NCI-H146 treated with DMSO at 0.1 percent for 48 hours (cell line): ENCODE measurements around the gene WNT3.
"Not testable (repeated sequence)": the region's sequence is repeated elsewhere in the genome, so short reads cannot be mapped to it uniquely, and the experiment has no call there.

Source experiments
- DNase-seq: peaks from one replicate; lab custom pipeline; 2025; ENCODE audit not compliant: unreplicated experiment; lab: John Stamatoyannopoulos, UW

Gene WNT3, protein sequence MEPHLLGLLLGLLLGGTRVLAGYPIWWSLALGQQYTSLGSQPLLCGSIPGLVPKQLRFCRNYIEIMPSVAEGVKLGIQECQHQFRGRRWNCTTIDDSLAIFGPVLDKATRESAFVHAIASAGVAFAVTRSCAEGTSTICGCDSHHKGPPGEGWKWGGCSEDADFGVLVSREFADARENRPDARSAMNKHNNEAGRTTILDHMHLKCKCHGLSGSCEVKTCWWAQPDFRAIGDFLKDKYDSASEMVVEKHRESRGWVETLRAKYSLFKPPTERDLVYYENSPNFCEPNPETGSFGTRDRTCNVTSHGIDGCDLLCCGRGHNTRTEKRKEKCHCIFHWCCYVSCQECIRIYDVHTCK

DNA sequence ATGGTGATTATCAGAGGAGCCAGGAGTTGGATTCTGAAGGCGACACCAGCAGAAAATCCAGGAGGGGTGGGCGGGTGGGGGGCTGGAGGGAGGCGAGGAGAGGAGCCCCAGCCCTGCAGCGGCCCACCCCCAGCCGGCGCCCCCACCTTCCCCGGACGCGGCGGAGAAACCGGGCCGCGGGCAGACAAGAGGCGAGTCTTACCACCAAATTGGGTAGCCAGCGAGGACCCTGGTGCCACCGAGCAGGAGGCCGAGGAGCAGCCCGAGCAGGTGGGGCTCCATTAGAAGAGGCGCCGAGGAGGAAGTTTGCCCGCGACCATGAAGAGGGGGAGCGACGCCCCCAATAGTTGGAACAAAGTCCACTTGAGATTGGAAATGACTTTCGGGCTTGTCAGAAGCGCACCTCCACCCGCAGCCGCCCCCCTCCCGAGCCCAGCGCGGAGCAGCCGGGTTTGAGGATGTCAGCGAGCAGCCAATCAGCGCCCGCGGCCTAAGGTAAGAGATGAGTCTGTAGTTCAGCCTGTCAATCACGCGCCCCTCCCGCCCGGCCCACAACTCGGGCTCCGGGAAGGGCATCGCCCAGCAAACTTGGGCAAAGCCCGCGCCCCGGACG is at the start of gene WNT3:
Gene WNT3, minus strand, starts transcription at position 377 of the 613 bp plus-strand sequence. Its CDS starts 95 bp downstream, at position 282.
- DNase-seq, result no peak

DNA sequence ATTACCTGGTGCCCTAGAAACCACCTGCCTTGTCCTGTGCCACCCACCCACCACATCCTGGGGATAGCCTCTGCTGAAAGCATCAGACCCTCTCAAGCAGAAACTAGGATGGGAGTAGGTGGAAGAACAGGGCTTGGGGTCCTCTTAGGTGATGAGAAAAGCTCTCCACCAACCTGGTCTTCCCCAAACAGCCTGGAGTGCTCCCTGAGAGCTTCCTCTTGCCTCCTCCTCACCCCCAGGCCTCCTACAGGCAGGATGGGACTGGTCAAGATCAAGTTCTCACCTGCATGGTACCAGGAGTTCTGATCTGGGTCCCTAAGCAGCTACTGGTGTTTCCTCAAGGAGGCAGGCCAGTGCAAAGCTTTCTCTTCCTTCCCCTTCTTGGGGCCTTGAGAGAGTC is 48.3 kb upstream of the WNT3 start:
- no peak for DNase-seq

DNA sequence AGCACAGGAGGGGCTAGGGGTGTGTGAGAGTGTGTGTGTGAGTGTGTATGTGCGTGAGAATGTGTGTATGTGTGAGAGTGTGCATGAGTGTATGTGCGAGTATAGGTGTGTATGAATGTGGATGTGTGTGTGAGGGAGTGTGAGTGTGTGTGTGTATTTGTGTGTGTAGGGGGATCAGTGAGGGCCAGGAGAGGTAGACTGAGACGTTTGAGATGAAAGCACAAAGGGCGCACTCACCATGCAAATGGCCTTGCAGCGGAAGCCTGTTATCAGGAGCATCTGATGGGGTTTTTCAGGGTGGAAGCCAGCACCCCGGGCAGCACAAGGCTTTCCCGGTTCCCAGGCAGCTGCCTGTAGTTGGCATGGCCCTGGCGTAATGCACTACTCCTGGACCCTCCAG is 47.8 kb upstream of the WNT3 start:
- no peak for DNase-seq

DNA sequence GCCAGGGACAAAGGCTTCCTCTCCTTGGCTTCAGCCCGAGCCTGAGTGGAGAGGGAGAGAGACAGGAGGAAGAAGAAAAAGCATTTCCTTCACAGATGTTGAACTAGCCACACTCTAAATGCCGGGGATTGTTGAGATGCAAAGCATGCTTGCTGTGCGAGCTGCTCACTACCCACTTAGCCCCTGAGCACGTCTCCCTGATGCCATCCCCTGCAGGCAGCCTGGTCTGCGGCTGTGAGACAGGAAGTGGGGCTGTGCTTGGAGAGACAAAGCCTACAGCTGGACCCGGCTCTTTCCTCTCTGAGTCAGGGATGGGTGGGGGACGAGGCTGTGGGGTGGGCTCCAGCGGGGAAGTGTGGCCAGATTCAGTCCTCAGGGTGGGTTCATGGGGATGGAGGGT is 46.6 kb upstream of the WNT3 start:
- no peak for DNase-seq

- DNase-seq, result no peak
These were observed 45.1 kb upstream of the WNT3 start for GRCh38 chr17:46863383-46864121.

DNA sequence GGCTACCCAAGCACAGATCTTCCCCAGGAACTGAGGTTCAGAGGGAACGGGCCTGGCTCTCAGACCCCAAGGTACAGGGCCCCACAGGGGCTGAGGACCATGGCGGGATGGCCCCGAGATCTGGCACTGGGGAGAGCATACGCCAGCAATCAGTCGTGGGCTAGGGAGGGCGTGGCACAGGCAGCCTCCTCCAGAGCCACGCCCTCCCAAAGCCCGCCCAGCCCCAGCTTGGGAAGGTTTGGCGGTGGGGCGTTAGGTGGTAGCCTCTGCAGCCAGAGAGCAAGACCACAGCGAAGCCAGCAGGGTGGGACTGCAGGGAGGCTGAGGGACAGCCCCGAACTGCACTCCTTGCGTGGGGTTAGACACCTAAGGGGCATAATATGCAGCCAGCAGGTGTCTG is 44.5 kb upstream of the WNT3 start:
- no peak for DNase-seq

GRCh38 chr17:46859996-46860395 is 41.5 kb upstream of the WNT3 start:
- no peak for DNase-seq

- no peak for DNase-seq
These were observed 39.1 kb upstream of the WNT3 start for GRCh38 chr17:46857600-46857999.

- no peak for DNase-seq
These were observed 36.5 kb upstream of the WNT3 start for GRCh38 chr17:46854948-46855347.

DNA sequence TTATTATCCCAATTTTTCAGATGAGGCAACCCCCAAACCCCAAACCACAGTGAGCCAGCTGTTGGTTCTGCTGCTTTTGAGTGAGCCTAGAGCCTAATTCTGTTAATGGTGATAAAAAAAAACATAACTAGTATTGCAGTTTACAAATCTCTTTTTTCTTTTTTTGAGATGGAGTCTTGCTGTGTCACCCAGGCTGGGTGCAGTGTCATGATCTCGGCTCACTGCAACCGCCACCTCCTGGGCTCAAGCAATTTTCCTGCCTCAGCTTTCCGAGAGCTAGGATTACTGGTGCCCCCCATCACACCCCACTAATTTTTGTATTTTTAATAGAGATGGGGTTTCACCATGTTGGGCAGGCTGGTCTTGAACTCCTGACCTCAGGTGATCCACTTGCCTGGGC is 36.0 kb upstream of the WNT3 start:
- no peak for DNase-seq

DNA sequence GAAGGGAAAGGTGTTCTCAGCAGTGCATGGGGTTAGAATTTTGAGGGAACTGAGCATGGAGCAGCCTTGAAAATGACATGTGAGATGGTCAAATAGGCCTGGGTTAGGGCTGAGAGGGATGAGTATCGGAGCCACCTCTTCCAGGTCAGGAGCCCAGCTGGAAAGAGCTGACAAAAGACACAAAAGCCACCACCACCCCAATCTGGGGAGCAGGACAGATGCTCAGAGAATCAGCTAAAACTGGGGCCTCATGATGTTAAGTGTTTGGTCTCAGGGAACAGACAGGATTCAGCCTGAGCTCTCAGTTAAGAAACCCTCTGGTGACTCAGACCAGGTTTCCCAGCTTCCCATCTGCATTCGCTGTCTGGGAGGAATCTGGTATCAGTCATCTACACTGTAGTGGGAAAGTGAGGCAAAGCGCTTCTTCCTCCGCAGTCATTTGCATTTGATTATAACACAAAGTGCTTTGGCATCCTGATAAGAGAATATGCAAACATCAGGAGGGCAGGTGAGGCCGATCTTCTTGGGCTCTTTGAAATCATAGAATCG is 35.5 kb upstream of the WNT3 start:
- DNase-seq, result no peak

DNA sequence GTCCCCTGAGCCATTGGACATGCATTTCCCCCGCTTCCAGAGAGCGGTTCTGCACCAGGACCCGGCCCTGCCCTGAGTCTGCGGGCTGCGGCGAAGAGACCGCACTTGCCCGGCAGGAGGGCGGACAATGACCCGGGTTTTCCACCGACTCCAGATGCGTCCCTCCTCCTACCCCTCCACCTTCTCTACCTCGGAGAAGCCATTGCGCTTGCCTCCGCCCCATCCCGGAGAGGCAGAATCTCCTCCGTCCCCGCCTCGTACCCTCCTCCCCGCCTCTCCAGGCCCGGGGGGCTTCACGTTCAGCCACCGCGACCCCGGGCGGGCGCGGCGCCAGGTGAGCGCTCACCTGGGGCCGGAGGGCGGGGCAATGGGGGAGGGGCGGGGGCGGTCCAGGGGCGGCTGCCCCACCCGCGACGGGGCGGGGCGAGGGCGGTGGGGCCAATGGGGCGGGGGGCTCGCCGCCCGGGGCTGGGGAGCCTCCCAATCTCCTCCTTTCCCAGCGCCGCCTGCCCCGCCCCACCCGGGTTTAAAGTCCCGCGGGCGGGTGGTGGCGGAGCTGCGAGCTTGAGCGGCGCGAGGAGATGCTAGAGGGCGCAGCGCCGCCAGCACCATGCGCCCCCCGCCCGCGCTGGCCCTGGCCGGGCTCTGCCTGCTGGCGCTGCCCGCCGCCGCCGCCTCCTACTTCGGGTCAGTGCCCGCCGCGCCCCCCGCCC is 32.7 kb upstream of the WNT3 start, which contains the start of gene WNT9B:
Gene WNT9B, plus strand, starts transcription at position 555 of the 713 bp plus-strand sequence. Its CDS starts 56 bp downstream, at position 611.
- DNase-seq, result peak; percentile 42

- no peak for DNase-seq
These were observed 32.2 kb upstream of the WNT3 start for GRCh38 chr17:46850688-46851028.

DNA sequence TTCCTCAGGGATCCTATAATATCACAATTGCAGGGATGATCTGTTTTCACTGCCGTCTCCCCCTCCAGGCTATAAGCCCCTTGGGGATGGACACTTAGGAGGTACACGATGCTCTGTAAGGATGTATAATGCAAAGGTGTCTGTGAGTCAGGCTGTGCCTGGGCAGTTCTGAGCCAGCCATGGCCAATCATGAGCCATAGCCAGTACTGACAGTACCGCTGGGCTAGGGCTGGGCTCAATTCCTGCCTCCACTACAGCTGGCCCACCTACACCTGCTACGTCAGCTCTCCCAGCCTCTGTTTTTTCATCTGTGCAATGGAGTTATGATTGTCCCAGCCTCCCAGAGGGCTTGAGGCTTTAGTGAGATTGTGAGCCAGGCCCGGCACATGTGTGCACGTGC is 30.0 kb upstream of the WNT3 start:
- DNase-seq, result no peak

DNA sequence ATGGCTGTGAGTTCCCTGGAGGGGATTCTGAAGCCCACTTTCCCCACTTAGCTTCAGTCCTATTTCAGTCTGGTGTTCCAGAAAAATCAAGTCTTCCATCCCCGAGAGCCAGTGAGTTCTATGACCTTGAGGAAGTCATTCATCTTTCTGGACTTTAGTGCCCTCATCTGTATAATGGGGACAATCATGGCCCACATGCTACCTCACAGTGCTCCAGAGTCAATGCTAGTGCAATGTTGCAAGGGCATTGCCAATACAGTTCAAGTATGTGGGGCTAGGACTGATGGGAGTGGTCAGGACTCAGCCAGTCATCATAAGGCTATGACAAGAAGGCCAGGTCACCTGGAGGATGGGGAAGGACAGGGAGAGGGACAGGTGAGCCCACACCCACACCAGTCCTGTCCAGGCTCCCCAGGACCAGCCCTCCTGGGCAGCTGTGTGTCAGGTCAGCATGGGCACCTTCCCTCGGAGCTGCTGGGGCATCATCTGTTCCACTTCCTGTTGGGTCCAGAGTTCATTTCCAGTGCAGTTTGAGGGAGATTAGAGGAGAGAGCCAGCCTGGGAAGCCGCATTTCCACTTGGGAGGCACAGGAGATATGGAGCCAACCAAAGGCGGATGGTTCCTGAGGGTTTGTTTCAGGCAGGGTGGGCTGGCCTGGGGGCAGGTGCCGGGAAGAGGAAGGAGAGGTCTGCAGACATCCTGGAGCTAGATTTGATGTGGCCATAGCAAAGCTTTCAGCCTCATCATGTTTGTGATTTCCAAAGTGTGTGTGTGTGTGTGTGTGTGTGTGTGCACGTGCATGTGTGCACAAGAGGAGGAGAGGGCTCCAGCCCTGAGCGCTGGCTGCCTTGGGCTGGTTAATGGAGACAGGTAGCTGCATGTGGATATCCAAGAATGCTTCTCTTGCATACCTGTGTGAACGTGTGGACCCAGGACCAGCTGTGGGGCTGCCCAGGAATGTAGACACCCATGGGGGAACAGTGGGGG is 29.0 kb upstream of the WNT3 start:
- DNase-seq, result no peak

DNA sequence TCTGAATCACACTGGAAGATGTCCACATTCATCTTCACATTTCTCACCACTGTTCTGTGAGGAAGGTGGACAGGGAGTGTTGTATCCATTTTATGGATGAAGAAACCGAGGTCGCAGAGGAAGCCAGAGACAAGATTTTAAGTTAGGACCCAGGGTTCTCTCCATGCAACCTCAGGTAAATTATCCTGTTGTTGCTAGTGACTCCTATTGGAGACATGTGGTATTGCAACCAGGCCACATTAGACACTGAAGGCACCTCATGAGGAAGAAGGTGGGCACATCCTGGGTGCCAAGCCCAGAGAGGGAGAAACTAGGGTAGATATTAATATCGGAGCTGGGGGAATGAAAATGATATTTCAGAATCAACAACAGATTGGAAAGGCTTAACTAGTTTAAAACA is 24.3 kb upstream of the WNT3 start:
- no peak for DNase-seq

- no peak for DNase-seq
These were observed 23.3 kb upstream of the WNT3 start for GRCh38 chr17:46841561-46842379.

DNA sequence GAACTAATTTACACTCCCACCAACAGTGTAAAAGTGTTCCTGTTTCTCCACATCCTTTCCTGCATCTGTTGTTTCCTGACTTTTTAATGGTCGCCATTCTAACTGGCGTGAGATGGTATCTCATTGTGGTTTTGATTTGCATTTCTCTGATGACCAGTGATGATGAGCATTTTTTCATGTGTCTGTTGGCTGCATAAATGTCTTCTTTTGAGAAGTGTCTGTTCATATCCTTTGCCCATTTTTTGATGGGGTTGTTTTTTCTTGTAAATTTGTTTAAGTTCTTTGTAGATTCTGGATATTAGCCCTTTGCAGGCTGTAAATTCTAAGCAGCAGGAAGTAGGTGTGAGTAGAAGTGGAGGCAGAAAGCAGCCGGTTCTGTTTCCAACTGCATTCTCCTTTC is 22.1 kb upstream of the WNT3 start:
- DNase-seq, result not testable (repeated sequence)

DNA sequence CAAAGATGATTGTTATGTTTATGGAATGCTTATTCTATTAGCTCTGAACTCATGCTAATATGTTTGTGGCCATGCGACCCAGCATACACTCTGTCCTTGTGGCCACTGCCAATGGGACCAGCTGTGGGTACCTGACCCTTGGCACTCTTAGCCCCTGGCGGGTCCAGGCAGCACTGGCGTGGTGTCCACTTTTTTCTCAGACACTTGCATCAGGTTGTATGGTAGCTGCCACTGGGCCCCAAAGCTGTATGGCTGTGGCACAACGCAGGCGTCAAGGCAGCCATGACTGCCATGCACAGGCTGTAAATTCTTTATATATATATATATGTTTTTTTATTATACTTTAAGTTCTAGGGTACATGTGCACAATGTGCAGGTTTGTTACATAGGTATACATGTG is 20.7 kb upstream of the WNT3 start:
- DNase-seq, result no peak
